Measurements from ENCODE around the gene CDC42.
A peak's percentile ranks its signal among the peaks of the same experiment; 100 is the strongest.

Gene CDC42

DNA sequence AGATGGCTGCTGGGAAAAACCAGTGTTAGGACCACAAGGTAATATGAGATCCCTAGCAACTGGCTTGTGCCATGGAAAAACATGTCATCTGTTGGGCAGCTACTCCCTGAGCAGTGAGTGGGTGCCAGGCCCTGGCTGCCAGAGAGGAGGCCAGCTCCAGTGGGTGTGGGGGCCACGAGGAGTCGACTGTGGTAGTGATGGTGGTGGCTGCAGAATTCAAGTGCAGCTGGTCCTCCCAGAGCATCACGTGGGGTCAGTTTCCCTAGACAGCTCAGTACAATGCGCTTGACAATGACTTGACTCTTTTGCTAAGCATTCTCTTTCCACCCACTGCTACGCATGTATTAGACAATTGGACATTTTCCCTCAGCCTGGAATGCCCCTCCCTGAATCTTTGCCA, 14.5 kb upstream of the CDC42 start:
- DNase-seq: no peak

- DNase-seq: peak; percentile 24
Measured at GRCh38 chr1:22039594-22040285, 12.8 kb upstream of the CDC42 start.

DNA sequence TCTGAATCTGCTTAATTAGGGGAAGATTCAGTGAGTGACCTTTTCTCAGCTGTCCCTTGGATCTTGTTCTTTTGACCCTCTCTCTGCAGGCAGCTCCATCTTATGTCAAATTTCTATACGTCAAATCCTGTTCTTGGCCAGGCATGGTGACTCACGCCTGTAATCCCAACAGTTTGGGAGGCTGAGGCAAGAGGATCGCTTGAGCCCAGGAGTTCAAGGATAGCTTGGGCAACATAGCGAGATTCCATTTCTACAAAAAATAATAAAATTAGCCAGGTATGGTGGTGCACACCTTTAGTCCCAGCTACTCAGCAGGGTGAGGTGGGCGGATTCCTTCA, 12.3 kb upstream of the CDC42 start:
- DNase-seq: no peak

DNA sequence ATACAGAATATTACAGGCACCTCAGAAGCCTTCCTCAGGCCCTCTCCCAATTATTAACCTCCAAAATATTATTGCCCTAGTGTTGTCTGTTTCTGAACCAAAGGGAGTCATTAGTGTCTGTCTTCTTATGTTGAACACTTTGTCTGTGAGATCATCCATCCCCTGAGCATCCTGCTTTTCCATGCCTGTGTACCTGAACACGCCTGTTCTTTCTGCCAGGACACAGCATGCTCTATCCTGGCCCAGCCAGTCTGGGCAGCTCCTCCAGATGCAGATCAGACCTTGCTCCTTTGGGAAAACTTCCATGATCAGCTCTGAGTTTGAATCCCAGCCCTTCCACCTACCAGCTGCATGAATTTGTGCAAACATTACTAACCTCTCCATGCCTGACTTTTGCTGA, 11.0 kb upstream of the CDC42 start:
- DNase-seq: no peak

GRCh38 chr1:22043198-22043769, 9.2 kb upstream of the CDC42 start:
- no peak for DNase-seq

GRCh38 chr1:22044690-22045420, 7.7 kb upstream of the CDC42 start:
- DNase-seq: no peak

GRCh38 chr1:22045604-22046228, 6.8 kb upstream of the CDC42 start:
- DNase-seq: no peak

DNA sequence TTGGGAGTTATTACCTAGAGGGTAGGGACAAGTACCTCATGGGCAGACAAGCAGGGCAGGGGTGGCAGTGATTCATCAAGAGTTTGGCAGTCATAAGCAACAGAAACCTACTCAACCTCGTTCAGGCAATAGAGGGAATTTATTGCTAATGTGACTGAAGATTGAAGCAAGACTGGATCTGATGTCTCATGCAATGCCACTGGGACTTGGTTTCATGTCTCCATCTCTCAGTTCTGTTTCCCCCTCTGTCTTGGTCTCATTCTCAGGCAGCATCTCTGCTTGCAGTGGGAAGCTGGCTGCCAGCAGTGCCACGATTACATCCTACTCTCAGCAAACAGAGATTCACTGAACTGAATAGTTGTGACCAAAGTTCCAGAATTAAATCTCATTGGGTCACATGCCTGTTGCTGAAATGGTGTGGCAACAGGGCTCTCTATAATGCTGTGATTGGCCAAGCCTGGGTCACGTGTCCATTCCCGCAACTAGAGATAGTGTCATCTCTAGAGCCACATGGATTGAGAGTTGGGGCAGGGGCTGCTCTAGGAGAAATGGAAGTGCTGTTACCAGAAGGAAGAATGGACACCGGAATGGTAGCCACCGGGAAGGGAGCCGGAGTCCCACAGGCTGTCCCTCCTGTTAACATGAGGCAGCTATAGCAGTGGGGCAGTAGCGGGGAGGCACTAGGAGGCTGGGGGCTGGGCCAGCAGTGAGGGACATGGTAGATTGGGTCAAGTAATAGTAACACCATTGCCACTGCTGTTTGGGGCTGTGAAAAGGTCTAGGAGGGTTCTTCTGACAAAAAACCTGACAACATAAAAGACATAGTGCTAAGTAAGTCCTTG, 3.9 kb upstream of the CDC42 start:
- DNase-seq: no peak

DNA sequence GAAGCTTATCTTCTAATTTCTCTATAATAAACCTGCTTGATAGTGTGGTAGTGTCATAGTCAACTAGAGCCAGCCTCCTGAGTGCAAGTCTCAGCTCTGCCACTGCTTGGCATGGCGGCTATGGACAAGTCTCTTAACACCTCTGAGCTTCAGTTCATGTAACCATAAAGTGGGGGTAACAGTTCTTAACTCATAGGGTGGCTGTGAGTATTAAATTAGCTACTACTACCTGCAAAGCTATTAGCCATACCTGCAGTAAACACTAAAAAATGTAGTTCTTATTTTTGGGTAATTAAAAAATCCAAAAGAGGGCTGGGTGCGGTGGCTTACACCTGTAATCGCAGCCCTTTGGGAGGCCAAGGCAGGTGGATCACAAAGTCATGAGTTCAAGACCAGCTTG, 2.2 kb upstream of the CDC42 start:
- no peak for DNase-seq

DNA sequence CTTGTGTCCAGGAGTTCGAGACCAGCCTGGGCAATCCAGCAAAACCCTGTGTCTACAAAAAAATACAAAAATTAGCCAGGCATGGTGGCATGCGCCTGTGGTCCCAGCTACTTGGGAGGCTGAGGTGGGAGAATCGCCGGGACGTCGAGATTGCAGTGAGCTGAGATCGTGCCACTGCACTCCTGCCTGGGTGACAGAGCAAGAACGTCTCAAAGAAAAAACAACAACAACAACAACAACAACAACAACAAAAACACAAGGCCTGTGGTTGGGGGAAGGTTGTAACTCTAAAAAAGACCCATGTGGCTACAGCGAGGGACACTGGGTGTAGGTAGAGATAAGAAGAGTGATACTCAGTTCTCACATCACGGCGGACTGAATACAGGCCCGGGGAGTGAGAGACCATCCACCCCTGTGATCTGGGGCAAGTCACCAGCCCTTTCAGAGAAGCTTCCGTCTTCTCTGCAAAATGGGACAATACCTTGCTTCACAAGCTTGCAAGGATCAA, 848 bp upstream of the CDC42 start:
- no peak for DNase-seq

DNA sequence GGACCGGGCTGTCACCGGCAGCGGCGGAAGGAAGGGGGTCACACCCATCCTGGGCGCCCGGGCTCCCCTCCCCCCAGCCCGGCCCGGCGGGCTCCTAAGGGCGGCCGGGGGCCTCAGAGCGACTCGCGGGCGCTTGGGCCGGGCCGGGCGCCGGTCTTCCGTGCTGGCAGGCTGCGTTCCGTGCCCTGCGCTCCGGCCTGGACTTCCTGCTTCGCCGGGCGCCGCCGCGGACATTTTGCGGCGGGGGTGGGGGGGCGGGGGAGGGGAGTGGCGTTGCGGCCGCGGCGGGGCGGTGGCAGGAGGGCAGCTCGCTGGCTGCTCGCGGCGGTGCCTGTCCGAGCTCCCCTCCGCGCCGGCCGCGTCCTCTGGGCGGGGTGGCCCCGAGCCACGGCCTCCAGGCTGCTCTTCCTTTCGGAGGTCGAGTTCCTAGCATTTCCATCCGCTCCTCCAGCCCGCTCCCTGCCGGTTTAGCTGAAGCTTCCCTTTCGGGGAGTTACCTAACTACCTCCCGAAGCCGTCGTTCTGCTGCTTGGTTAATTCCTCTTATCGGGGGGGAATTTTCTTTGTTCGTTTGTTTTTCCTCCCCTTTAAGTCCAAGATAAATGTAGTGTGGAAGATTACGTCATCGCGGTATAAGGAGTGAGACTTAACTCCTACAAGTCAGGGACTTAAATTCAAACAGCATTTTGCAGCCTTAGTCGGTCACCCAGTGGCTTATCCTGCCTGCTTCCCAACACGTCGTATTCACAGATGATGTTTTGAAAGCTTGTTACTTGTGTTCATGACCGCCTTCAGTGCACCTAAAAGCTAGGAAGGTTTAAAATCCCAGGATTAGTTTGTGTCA, 730 bp downstream of the CDC42 start:
- peak; percentile 70 for DNase-seq

- DNase-seq: no peak
Measured at GRCh38 chr1:22053861-22054770, 1.6 kb downstream of the CDC42 start.

GRCh38 chr1:22055463-22055862, 3.0 kb downstream of the CDC42 start:
- no peak for DNase-seq

GRCh38 chr1:22056043-22056442, 3.5 kb downstream of the CDC42 start:
- DNase-seq: no peak

DNA sequence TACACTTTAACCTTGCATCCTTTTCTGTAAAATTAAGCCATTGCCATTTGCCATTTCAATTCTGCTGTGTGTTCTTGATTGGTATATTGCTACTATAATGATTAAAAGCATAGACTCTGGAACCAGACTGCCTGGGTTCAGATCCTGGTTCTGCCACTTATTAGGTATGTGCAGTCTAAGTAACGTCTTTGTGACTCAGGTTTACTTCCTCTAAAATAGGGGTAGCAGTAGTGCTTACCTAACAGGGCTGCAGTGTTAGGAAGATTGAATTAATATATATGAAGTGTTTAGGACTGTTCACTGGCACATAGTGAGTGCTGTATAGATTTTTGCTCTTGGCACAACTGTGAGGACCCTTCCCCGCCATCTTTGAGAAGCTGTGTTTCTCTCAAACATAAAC, 4.4 kb downstream of the CDC42 start:
- DNase-seq: no peak

DNA sequence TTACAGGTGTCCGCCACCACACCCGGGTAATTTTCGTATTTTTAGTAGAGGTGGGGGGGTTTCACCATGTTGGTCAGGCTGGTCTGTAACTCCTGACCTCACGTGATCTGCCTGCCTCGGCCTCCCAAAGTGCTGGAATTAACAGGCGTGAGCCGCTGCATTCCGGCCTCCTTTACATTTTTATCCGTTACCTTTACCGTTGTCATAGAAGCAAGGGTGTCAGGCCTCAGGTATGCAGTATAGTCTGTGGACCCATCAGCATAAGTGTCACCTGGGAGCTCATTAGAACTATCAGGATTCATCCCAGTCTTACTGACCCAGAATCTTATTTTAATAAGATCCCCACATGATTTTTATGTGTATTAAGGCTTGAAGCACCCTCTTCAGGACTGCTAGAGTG, 5.4 kb downstream of the CDC42 start:
- no peak for DNase-seq

DNA sequence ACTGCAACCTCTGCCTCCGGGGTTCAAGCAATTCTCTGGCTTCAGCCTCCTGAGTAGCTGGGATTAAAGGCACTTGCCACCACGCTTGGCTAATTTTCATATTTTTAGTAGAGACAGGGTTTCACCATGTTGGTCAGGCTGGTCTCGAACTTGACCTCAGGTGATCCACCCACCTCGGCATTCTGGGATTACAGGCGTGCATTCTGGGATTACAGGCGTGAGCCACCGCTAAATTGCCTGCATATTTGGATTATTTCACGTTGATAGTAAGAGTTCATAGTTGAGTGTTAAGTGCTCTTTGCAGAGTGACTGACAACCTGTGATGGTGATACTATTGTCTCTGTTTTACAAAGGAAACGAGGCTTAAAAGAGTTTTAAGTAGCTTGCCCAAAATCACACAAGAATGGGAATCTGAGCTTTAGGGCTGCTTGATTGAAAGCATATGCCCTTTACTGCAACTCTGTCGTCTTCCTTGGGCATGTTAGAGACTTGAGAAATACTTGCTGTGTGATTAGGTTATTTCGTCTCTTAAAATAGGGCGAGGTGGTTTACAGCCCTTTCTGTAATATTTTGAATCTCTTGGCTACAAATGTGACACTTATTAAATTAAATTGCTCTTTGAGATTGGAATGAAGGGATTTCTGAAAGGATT, 12.4 kb downstream of the CDC42 start:
- DNase-seq: no peak

DNA sequence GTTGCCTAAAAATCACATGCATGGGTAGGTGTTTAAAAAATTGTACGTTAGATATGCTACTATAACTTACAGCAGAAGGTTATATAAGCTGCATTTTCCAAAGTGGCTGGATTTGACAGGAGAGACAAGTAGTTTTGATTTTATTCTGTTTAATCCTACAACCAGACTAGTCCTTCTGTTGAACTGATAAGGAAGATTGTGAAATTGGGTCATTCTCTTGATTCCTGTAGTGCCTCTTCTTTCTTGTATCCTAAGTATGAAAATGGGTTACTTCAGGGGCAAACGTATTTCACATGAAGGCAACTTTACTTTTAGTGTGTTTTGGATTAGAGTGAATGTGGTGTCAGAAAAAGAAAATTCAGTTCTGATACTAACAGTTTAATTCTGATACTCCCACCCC, 19.0 kb downstream of the CDC42 start:
- no peak for DNase-seq

DNA sequence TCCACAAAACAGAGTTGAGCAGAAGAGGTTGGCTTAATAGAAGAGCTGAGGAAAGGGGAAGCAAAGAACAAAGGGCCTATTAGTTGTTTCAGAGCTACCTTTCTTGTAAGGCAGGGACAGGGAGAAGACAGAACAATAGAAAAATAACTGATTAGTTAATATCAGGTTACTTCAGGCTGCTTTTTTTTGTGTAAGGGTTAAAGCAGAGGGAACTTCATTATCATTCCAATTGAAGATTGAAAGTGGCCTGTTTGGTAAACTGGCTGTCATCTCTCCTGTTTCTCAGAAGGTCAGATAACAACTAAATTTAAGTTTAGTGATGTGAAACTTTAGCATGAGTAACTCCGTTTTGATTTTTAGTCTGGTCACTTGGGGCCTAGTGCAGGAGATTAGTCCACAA, 22.3 kb downstream of the CDC42 start:
- no peak for DNase-seq

GRCh38 chr1:22075718-22076117, 23.2 kb downstream of the CDC42 start:
- DNase-seq: no peak

Data from NCI-H2227 treated with DMSO at 0.1 percent for 48 hours (cell line).